PC-3 (cell line): Measurements from ENCODE around the gene CCAR1.

ENCODE experiments used
- CTCF ChIP-seq: fragments of 300-600 bp; sonication (generic); conservative IDR thresholded peaks from 2 replicates; pipeline ENCODE4 v1.5.1; 2017; ENCODE audit warnings: antibody characterized with exemption, low read depth, mild to moderate bottlenecking, low read length
- EZH2 ChIP-seq: fragments of 300-600 bp; sonication (generic); IDR thresholded peaks from one replicate; pipeline ENCODE4 v1.6.1; 2017; ENCODE audit warnings: antibody characterized with exemption, mild to moderate bottlenecking, low read length; ENCODE audit not compliant: unreplicated experiment
- EZH2phosphoT487 ChIP-seq: fragments of 300-600 bp; sonication (generic); IDR thresholded peaks from 2 replicates; pipeline ENCODE4 v1.6.1; 2018; ENCODE audit warnings: mild to moderate bottlenecking, antibody characterized with exemption, low read length, borderline replicate concordance

GRCh38 chr10:68720793-68721672, at the start of gene CCAR1:
- no peak for TF ChIP-seq CTCF
- TF ChIP-seq EZH2 = no peak
- TF ChIP-seq EZH2phosphoT487 = no peak
